Measurements from ENCODE around the gene RECQL5.

RECQL5 gene

DNA sequence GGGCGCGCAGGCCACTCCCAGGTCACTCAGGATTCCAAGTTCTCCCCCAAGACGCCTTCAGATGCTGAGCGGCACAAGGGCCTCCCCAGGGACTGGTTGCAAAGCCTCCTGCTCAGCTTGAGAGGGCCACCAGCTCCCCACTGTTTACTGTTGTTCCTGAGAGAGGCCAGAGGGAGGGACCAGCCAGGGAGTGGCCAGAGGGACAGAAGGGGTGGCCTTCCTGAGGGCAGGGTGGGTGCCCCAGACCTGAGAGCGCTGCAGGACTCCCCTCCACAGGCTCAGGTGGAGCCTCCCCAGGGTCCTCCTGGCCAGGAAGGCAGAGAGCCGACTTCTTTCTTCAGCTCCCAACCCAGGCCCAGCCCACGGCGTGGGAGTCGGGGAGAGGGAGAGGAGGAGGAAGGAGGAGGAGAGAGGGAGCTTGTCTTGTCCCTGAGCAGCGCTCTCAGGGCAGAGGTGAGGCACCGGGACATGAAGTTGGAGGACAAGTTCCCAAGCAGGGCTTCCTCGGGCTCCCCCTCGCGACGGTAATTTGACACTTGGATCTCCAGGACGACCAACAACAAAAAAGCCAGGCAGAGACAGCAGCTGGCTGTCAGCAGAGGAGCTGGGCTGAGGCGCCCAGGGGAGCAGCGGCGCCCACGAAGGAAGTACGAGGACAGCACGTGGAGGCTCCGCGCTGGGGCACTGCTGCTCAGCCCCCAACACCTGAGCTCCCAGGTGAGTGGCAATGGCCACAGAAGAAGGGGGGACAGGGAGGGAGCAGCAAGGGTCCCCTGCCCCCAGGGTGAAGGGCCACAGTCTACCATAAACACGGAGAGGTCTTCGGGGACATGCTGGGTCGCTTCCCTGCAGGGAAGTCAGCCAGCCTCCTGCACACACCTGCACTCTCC is 33.2 kb downstream of the RECQL5 start:
- no peak for DNase-seq (ENCODE audit: low read depth)

DNA sequence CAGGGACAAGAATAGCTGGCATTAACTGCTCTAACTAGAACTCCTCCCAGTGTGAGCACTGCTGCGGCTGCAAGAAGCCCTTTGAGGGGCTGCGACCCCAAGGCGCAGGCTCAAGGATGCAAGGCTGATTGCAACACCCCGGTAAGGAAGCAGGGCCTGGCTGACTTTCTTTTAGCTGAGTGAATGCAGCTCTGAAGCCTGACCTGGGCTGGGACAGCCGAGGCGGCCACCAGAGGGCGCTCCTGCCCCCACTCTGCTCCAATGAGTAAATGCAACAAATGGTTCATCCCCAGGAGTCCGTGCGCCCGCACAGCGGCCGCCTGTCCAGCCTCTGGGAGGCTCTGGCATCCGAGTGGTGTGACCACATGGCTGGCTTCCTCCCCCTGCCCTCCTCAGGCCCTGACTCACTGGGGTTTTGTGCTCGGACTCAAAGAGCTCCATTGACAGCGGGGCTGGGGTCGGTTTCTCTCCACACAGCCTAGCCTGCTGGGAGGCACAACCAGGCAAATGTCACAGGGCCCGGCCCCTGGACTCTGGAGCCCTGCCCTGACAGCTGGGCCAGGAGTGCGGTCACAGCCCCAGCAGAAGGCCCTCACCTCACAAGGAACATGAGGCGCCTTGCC is 34.0 kb downstream of the RECQL5 start, which contains the start of gene SMIM5:
SMIM5 (plus strand) TSS at position 572 of the 623 bp plus-strand sequence. CDS start 6,768 bp downstream, outside the sequence.
- DNase-seq (ENCODE audit: low read depth) = peak; percentile 45

DNA sequence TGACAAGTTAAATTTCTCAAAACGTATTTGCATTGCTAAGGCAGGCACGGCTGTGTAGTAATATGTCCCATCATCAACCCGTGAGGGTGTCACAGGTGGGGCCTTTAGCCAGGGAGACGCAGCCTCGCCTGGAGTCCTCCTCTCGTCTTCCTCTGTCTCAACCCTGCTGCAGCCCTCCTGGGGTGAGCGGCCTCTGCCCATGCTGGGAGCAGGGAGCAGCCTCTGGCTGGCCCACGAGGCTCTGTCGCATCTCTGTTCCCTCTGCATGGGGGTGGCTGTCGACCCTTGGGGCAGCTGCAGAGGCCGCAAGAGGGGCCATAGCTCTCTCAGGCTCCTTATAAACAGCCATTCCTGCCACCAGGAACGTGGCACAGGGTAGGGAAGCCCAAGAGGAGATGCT is 34.5 kb downstream of the RECQL5 start:
- no peak for DNase-seq (ENCODE audit: low read depth)

DNA sequence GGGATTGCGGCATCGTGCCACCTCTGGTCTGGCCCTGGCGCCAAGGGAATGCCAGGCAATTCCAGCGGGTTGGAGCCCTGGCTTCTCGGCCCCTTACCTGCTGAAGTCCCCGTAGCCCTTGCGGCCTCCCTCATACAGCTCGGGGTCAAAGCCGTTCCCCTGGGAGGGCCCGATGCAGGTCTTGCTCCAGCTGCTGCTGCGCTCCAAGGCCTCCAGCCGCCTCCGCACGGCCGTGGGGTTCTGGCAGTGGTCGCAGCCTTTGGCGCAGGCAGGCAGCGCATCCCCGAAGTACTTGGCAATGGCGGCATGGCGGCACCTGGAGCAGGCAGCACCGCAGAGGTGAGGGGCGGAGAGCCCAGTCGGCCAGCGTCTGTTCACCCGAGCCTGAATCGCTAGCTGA is 35.6 kb downstream of the RECQL5 start:
- DNase-seq (ENCODE audit: low read depth) = no peak

DNA sequence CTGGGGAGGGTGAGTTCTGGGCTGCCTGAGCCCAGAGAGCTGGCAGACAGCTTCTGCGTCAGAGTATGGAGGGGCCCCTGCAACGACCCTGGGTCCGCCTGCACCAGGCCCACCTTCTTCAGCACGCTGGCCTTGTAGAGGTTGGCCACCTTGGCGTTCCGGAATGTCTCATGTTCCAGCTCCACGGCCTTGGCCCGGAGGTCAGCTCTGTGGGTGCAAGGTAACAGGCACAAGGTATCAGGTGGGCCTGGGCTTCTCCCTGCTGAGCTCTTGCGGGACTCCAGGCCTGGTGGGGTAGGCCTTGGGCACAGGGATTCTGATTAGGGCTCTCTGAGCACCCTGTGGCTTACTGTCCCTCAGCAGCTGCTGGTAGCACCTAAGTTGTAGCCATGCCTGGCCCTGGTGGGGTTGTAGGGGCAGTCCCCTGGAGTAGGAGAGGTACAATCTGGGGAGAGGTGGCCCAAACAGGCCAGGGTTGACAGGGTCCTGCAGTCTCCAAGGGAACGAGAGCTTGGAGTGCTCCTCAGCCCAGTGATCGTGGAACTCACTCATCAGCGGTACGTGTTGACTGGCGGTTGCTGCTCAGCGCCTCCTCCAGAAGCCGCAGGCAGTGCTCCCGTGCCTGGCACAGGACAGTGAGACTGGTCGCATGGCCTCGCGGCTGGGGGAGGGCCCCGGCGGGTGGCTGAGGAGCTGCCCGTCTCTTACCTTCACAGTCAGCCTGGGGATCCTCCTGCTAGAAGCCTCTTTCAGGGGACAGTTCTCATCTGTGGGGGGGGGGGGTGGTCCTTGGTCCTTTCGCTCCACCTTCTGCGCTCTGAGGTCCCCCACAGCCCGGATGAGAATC is 36.7 kb downstream of the RECQL5 start:
- no peak for DNase-seq (ENCODE audit: low read depth)

DNA sequence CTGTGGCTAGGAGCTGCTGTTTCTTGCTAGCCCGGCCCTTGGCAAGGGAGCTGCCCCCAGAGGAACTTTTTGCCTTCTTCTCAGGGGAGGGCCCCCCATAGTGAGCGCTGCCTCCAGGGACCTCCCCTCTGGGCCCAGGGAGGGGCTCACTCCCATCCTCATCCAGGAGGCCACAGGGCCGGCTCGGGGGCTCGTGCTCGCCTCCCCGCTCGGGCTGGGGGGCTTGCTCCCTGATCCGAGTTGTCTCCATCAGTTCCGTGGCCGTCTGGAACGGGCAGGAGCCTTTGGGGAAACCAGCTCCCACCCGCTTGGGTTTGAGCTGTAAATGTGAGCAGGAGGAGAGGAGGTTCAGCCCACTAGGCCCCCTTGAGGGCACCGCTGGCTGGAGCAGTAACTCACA is 37.8 kb downstream of the RECQL5 start:
- no peak for DNase-seq (ENCODE audit: low read depth)

DNA sequence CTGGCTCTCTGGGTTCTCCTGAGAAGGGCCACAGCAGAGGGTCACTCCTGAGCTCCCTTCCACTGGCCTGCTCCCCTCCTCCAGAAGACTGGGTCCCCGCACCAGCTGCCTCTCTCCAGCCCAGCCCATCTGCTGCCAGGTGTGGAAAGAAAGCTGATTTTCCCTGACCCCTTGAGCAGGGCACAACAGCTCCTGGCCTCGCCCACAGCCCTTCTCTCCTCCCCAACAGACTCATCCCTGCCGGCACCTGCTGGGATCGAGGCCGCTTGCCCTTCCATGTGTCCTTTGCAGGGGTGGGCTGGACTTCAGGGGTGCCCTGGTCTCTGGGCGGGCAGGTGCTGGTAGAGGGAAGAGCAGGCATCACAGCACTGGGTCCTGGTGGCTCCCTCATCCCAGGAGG is 38.5 kb downstream of the RECQL5 start:
- no peak for DNase-seq (ENCODE audit: low read depth)

DNA sequence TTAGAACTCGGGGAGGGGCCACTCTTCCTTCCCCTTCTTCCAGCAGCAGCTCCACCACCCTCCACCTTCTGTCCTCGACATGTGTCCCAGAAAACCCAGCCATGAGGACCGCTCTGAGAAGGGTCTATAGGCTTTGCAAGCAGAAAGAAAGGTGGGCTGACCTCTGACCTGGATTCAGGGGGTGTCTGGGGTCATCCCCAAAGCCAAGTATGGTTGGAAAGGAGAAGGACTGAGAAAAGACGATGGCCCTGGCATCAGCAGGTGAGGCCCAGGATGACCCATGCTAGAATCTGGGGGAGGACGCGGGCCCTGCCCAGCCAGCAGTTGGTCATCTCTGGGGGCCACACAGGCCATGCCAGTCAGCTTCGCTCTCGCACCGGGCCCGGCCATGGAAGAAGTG is 39.9 kb downstream of the RECQL5 start:
- DNase-seq (ENCODE audit: low read depth) = no peak

DNA sequence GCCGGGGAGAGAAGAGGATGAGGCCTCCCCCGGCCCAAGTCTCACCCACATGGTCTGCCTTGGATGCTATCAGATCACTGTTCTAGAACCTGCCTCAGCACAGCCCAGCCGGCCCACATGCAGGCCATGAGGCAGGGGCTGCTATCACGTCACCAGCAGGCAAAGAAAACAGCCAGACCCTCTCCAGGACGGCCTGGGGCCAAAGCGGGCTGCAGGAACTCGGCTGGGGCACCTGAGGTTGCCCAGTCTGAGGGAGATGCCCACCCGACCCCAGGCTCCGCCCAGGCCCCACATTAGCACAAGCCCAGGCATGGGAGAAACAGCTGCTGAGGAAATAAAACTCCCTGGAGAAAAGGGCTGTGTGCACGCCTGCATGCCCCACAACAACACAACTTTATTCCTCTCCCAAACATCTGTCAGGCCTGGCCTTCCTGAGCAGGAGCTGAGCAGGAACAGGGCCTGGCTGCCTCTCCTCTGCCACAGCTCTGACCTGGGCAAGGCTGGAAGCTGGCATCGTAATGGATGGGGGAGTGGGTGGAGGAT is 40.4 kb downstream of the RECQL5 start:
- no peak for DNase-seq (ENCODE audit: low read depth)

DNA sequence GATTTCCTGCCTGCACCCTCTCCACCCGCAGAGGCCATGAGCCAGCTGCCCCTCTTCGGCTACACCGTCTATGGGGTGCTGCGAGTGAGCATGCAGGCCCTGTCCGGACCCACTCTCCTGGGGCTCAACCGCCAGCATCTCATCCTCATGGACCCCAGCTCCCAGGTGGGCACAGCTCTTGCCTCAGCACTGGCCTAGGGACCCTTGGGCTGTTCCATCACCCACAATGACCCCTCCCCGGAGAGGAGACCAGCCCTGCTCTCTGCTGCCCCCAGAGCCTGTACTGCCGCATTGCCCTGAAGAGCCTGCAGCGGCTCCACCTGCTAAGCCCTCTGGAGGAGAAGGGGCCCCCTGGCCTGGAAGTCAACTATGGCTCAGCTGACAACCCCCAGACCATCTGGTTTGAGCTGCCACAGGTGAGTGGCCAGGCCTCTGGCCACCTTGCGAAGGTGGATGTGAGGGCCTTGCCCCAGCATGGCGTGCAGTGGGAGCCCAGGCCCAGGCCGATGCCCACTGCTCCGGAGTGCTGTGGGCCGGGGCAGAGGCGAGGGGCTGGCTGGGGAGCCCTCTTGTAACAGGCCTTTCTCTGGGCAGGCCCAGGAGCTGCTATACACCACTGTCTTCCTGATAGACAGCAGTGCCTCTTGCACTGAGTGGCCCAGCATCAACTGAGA is 41.0 kb downstream of the RECQL5 start:
- DNase-seq (ENCODE audit: low read depth) = no peak

DNA sequence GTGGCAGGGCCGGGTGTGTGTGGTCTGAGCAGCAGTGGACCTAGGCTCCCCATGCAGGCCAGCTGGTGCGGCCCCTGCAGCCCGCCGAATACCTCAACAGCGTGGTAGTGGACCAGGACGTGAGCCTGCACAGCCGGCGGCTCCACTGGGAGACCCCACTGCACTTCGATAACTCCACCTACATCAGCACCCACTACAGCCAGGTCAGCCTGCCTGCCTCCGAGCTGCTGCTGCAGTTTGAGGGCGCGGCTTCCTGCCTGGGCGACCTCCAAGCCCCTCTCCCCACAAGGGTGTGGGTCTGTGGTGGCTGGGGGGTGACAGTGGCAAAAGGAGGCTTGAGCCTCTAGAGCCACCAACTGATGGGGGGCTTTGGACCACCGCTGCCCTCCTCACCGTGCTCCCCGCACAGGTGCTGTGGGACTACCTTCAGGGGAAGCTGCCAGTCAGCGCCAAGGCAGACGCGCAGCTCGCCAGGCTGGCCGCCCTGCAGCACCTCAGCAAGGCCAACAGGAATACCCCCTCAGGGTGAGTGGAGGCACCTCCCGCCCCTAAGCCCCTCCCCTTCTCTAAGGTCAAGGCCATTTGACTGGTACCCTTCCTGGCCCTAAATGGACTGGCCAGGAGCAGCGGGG is 42.1 kb downstream of the RECQL5 start:
- DNase-seq (ENCODE audit: low read depth) = no peak

DNA sequence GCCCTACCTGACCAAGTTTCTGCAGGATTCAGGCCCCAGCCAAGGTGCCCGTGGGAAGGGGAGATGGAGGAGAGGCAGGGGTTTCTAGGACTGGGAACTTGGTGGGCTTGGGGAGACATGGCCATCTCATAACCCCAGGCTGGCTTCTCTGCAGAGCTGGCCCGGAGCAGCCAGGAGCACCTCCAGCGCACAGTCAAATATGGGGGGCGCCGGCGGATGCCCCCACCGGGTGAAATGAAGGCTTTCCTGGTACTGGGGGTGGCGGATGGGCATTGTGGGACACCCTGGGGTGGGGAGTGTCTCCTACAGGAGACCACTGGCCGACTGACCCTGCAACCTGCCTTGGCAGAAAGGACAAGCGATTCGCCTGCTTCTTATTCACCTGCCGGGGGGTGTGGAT is 42.9 kb downstream of the RECQL5 start:
- DNase-seq (ENCODE audit: low read depth) = no peak

DNA sequence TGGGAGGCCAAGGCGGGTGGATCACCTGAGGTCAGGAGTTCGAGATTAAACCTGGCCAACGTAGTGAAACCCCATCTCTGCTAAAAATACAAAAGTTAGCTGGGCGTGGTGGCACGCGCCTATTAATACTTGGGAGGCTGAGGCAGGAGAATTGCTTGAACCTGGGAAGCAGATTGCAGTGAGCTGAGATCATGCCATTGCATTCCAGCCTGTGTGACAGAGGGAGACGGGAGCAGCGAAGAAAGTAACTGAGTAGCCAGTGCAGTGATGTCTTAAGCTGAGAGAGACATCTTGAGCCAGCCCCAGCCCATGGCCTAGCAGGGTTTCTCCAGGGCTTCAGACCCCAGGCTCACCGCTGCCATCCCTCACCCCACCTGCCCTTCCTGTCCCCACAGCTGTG is 43.6 kb downstream of the RECQL5 start:
- no peak for DNase-seq (ENCODE audit: low read depth)

DNA sequence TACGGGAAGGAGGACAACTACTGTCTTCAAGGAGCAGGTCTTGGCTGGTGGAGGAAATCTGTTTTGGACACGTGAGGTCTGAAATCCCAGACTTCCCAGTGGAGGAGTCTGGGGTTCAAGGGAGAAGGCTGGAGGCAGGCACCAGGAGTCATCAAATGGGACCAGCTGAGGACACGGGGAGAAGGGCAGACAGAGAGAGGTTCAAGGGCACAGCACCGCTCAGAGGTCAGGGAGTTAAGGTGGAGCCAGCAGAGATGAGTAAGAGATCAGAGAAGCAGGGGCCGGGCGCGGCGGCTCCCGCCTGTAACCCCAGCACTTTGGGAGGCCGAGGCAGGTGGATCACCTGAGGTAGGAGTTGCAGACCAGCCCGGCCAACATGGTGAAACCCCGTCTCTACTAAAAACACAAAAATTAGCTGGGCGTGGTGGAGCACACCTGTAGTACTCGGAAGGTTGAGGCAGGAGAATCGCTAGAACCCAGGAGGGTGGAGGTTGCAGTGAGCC is 44.1 kb downstream of the RECQL5 start:
- no peak for DNase-seq (ENCODE audit: low read depth)

DNA sequence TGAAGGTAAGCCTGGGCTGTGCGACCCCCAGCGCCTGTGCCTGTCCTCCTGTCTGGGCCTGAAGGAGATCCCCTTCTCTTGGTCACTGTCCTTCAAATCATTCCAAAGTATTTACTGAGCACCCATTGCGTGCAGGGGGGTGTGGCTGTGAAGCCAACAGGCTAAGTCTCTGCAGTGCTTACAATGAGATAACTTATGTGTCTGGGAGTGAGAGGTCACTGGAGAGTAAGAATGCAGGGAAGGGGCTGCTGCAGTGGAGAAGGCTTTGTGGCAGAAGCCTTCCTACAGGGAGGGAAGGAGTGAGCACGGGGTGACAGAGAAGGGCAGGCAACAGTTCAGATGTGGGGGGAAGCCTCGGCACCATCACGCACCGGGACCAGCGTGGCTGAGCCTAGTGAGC is 44.9 kb downstream of the RECQL5 start:
- no peak for DNase-seq (ENCODE audit: low read depth)

DNA sequence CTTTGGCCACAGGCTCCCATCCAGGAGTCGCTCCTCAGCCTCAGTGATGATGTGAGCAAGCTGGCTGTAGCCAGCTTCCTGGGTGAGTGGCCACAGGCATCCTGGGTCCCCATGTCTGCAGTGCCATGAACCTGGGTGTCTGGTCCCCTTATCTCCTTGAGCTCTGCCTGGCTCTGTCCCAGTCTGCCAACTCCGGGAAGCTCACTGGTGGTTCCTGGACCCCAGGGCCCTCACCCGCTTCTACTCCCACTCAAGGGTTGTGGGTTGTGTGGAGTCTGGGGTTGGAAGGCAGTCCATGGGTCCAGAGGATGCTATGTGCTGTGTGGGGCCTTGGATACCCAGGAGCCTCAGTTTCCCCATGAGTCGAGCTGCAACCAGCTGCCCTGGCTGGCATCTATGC is 45.5 kb downstream of the RECQL5 start:
- DNase-seq (ENCODE audit: low read depth) = no peak

DNA sequence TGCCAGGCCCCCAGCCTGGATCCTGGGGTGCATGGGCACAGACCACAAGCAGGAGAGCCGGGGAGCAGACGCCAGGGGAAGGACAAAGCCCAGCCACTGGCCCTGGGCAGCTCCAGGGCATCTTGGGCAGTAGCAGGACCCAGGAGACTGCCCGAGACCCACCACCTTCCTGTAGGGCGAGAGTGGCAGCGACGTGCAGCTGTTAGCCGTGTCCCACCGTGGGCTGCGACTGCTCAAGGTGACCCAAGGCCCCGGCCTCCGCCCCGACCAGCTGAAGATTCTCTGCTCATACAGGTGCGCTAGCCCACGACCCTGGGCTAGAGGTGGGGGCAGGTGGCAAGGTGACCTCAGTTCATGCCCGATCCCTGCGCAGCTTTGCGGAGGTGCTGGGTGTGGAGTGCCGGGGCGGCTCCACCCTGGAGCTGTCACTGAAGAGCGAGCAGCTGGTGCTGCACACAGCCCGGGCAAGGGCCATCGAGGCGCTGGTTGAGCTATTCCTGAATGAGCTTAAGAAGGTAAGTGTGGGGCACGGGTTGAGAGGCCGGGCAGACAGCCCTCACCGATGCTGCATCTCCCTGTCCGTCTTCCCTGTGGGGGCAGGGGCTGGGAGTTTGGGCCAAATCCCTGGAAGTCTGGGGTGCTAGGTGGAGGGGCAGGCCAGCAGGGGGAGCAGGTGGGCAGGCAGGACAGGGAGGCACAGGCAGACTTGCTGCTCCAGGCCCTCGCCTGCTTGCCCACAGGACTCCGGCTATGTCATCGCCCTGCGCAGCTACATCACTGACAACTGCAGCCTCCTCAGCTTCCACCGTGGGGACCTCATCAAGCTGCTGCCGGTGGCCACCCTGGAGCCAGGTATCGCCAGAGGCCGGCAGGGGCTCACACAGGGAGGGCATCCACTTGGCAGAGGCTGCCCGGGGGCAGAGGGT is 47.2 kb downstream of the RECQL5 start:
- no peak for DNase-seq (ENCODE audit: low read depth)

DNA sequence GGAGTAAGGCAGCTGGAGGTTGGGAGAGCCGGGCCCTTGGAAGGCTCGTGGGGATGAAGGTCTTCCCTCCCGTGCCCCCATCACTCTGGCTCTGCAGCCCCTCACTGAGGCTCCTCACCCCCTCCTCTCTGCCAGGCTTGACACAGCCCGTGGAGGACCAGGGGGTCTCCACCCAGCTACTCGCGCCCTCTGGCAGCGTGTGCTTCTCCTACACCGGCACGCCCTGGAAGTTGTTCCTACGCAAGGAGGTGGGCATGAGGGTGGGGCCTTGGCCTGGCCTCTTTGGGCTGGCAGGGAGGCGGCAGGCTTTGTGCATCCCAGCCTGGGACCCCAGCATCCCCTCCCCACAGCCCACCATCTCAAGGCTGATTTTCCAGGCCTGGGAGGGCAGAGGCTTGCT is 49.3 kb downstream of the RECQL5 start:
- DNase-seq (ENCODE audit: low read depth) = no peak

DNA sequence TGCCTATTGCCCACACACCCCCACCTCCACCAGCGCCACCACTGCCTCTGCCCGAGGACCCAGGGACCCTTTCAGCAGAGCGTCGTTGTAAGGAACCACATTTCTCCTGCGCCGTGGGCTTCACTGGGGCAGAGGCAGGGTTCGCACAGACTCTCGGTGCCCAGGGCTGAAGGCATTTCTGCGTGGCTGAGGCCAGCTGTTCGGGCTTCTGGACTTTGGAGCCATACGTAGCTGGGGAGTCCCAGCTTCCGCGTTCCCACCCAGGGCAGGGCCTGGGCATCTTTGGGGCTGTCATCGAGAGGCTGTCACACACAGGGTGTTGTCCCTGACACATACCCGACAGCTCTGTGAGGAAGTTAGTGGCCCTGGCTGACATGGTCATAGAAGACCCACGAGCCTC is 49.7 kb downstream of the RECQL5 start:
- no peak for DNase-seq (ENCODE audit: low read depth)

DNA sequence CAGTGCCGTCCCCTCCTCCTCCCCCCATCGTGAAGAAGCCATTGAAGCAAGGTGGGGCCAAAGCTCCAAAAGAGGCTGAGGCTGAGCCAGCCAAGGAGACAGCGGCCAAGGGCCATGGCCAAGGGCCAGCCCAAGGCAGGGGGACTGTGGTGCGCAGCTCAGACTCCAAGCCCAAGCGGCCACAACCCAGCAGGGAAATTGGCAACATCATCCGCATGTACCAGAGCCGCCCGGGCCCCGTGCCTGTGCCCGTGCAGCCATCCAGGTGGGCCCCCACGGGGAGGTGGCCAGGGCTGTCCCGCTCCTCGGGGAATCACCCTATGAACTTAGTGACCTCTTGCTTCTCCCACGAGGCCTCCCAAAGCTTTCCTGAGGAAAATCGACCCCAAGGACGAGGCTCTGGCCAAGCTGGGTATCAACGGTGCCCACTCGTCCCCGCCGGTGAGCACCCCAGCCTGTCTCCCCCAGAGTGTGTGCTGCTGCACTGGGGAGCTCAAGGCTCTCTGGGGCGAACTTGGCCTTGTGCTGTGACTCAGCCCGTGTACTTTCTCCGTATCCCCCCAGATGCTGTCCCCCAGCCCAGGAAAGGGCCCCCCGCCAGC is 50.3 kb downstream of the RECQL5 start:
- DNase-seq (ENCODE audit: low read depth) = no peak
